GM19023 (cell line): Measurements from ENCODE around the gene MAGOH.
"Not testable (repeated sequence)": the region's sequence is repeated elsewhere in the genome, so short reads cannot be mapped to it uniquely, and the experiment has no call there.

Source experiments
- ATAC-seq: cut with Tn5 transposase; IDR thresholded peaks from one replicate; pipeline ENCODE4 v1.9.1; 2021; ENCODE audit warnings: mild to moderate bottlenecking, moderate library complexity; ENCODE audit not compliant: unreplicated experiment

MAGOH gene

GRCh38 chr1:53190210-53190611 lies 48.1 kb downstream of the MAGOH start:
- no peak for ATAC-seq

- ATAC-seq, result no peak
Observed at GRCh38 chr1:53189061-53189460, 49.3 kb downstream of the MAGOH start.

GRCh38 chr1:53188099-53188498 lies 50.2 kb downstream of the MAGOH start:
- no peak for ATAC-seq

- no peak for ATAC-seq
Observed at GRCh38 chr1:53187401-53187800, 50.9 kb downstream of the MAGOH start.

GRCh38 chr1:53186533-53186932 lies 51.8 kb downstream of the MAGOH start:
- no peak for ATAC-seq

GRCh38 chr1:53185955-53186297 lies 52.4 kb downstream of the MAGOH start:
- ATAC-seq, result not testable (repeated sequence)

- no peak for ATAC-seq
Observed at GRCh38 chr1:53183095-53183990, 55.0 kb downstream of the MAGOH start.

- no peak for ATAC-seq
Observed at GRCh38 chr1:53182716-53183094, 55.6 kb downstream of the MAGOH start.

- ATAC-seq, result no peak
Observed at GRCh38 chr1:53182111-53182593, 56.2 kb downstream of the MAGOH start.

GRCh38 chr1:53180951-53181350 lies 57.4 kb downstream of the MAGOH start:
- no peak for ATAC-seq

GRCh38 chr1:53180226-53180625 lies 58.1 kb downstream of the MAGOH start:
- ATAC-seq, result no peak
